Hair follicle dermal papilla cell (primary cell): ENCODE data around the gene GRIN2B. TPM values are rescaled to one million over a fixed set of nuclear protein-coding genes. Genes with fewer than 3 reads are reported as not detected.

ENCODE experiments used
- total RNA-seq: library from RNA; depleted of rRNA; stranded (reverse); fragments of >200 nt; gene quantifications from 2 replicates; pipeline ENCODE4 v1.2.3, GENCODE V29; 2012

GRIN2B gene
- not detected in 2 replicates for total RNA-seq

GRCh38 chr12:13981296-13981962 lies at the start of gene GRIN2B:
GRIN2B (minus strand) TSS chr12:13981602; CDS start chr12:13866208, 115,394 bp downstream.

